Measurements from ENCODE around the gene CPT2.
A peak's percentile ranks its signal among the peaks of the same experiment; 100 is the strongest.

The CPT2 gene

DNA sequence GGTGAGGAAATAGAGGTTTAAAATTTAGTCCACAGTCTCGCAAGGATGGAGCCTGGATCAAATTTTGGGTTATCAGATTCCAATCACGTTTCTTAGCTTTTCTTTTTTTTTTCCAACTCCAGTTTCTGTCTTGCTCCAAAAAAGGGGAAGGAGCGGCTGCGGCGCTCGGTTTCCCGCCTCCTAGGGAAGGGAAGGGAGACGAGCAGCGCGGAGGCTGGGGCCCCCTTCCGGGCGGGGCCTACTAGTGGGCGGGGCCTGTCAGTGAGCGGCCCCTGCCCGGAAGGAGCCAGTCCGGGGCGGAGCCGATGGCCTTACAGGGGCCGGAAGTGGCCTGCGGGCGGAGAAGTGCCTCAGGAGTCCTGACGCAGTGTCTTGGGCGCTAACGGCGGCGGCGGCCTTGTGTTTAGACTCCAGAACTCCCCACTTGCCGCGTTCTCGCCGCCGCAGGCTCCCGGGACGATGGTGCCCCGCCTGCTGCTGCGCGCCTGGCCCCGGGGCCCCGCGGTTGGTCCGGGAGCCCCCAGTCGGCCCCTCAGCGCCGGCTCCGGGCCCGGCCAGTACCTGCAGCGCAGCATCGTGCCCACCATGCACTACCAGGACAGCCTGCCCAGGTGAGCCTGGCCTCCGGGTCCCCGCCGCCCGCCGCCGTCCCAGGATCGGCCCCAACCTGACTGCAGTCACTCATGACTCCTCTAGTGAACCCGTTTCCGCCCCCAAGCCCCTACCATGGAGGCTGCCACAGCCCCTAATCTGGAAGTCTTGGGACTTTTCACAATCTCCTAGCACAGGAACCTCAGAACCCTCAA is at the start of gene CPT2:
TSS of gene CPT2 (plus strand) at position 340 of the 806 bp plus-strand sequence. CDS start at position 460, 120 bp downstream.
- peak; percentile 75 to 92 (median 82) for DNase-seq (ENCODE audit: low read depth in 4 of 4, low spot score in 1 of 4)

GRCh38 chr1:53147174-53147573 is 49.5 kb upstream of the CPT2 start:
- no peak for DNase-seq (ENCODE audit: low read depth in 4 of 4, low spot score in 1 of 4)

DNA sequence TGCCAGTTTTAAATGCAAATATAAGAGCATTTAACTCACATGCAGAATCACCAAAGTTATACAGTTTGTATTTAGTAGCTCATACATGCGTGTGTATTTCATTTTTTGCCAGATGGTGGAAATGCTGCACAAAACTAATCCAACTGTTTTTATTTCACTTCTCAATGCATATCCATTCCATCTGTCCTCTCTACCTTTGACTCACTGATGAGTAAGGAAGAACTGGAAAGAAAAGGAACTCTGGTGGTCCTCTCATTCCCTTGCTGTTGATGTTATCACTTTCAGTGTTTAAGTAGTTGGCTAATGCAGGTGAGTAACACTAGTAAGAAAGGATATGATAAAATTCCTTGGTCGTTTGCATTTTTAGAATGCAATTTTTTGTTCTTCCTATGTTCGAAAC is 48.5 kb upstream of the CPT2 start:
- DNase-seq (ENCODE audit: low read depth in 4 of 4, low spot score in 1 of 4) = no peak

DNA sequence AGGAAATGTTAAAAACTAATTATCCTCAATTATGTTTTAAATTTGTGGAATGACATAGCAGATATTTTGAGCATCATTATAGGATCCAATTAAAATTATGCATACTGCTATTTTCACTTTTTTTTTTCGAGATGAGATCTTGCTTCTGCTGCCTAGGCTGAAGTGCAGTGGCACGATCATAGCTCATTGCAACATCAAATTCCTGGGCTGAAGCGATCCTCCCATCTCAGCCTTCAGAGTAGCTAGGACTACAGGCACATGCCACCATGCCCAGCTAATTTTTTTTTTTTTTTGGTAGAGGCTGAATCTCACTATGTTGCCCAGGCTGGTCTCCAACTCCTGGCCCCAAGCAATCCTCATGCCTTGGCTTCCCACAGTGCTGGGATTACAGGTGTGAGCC is 42.9 kb upstream of the CPT2 start:
- no peak for DNase-seq (ENCODE audit: low read depth in 4 of 4, low spot score in 1 of 4)

DNA sequence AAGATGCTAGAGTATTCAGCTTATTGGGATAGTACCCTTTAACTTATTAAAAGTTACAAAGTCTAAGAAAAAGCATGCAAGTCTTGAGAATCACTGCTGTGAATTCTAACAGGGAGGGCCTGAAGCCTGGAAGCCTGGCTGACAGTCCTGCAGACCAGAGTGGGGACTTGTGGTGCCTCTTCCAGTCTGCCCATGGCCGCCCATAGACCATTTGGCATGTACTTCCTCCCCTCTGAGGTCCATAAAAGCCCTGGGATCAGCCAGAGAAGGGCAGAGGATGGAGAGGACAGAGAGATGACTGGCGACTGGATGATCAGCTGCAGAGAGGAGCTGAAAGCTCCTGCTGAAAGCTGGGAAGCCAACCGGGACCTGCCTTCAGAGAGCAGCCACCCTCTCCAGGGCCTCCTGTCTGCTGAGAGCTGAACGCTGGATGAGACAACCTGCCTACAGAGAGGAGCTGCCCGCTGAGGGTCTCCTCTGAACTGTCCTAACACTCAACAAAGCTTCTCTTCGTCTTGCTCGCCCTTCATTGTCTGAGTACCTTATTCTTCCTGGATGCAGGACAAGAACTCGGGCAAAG is 41.7 kb upstream of the CPT2 start:
- no peak for DNase-seq (ENCODE audit: low read depth in 4 of 4, low spot score in 1 of 4)

GRCh38 chr1:53155534-53155933 is 41.1 kb upstream of the CPT2 start:
- no peak for DNase-seq (ENCODE audit: low read depth in 4 of 4, low spot score in 1 of 4)

- no peak for DNase-seq (ENCODE audit: low read depth in 4 of 4, low spot score in 1 of 4)
These were observed 40.7 kb upstream of the CPT2 start for GRCh38 chr1:53155945-53156344.

DNA sequence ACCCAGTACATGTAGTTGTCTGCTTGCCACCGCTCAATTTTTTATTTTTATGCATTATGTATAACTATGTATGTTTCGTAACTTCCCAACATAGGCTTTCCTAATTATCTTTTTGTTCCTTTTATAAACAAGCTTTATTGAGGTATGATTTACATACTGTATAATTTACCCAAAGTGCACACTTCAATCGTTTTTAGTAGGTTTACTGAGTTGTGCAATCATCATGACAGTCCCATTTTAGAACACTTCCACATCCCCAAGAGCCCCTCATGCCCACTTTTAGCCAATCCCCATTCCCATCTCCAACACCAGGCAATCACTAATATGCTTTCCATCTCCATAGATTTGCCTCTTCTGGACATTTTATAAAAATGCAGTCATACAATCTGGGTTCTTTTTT is 39.8 kb upstream of the CPT2 start:
- DNase-seq (ENCODE audit: low read depth in 4 of 4, low spot score in 1 of 4) = no peak

DNA sequence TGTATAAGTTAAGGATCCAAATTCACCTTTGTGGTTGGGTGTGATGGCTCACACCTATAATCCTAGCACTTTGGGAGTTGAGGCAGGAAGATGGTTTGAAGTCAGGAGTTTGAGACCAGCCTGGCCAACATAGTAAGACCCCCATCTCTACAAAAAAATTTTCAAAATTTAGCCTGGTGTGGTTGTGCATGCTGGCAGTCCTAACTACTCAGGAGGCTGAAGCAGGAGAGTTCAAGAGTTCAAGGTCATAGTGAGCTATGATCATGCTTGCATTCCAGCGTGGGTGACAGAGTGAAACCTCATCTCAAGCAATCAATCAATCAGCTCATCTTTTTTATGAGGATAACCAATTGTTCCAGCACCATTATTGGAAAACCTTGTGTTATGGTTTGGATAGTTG is 37.7 kb upstream of the CPT2 start:
- no peak for DNase-seq (ENCODE audit: low read depth in 4 of 4, low spot score in 1 of 4)

- DNase-seq (ENCODE audit: low read depth in 4 of 4, low spot score in 1 of 4) = no peak
These were observed 35.7 kb upstream of the CPT2 start for GRCh38 chr1:53160924-53161378.

- DNase-seq (ENCODE audit: low read depth in 4 of 4, low spot score in 1 of 4) = no peak
These were observed 34.0 kb upstream of the CPT2 start for GRCh38 chr1:53162621-53163020.

- no peak for DNase-seq (ENCODE audit: low read depth in 4 of 4, low spot score in 1 of 4)
These were observed 33.3 kb upstream of the CPT2 start for GRCh38 chr1:53163291-53163768.

- DNase-seq (ENCODE audit: low read depth in 4 of 4, low spot score in 1 of 4) = no peak
These were observed 31.1 kb upstream of the CPT2 start for GRCh38 chr1:53165408-53165961.

- DNase-seq (ENCODE audit: low read depth in 4 of 4, low spot score in 1 of 4) = no peak
These were observed 30.3 kb upstream of the CPT2 start for GRCh38 chr1:53166366-53166765.

DNA sequence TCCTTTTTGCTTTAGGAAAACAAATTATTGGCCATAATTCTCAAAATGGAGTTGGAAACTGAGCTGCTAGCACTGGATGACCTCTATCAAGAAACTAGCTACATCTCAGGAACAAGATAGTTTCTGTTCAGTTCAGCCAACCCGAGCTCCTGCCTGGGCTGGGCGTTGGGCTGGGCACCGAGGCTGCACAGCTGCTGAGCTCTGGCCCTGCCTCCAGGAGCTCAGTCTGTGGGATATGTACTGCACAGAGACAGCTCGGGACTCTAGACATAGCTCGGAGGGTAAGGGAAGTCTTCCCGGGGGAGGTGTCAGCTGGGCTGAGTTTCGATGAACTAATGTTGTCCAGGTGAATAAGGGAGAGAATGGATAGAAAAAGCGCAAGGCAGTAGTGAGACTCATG is 29.7 kb upstream of the CPT2 start:
- DNase-seq (ENCODE audit: low read depth in 4 of 4, low spot score in 1 of 4) = no peak

- no peak for DNase-seq (ENCODE audit: low read depth in 4 of 4, low spot score in 1 of 4)
These were observed 24.0 kb upstream of the CPT2 start for GRCh38 chr1:53172426-53173128.

GRCh38 chr1:53174971-53175913 is 21.4 kb upstream of the CPT2 start:
- no peak for DNase-seq (ENCODE audit: low read depth in 4 of 4, low spot score in 1 of 4)

DNA sequence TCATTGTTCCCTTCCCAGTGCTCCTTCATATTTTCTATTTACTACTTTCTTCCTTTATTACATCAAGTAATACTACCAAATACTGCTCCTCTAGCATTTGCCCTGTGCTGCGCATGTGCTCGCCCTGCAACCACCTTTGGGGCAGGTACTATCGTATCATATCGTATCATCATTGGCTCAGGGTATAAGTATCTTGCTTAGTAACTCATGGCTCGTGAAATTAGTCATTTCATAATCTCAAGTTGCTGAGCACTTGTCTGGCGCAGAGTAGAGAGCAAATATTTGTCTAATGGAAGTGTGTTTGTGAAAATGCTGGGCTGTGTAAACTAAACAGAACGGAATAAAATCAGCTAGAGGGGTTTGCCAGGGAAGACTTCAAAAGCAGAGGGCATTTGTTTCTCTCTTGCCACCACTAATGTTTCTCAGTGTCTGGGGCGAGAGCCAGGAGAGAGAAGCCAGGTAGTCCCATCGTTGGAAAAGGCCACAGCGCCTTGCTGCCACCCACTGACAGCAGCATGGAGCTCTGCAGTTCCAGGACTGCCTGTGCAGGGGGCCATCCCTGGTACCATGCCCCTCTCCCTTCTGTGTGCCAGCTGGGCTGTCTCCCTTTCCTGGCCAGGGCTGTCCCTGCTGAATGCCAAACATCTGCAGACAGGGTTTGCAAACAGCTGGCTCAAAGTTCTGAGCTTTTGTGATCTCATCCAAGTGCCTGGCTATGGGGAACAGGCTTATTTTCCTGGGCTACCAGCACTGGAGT is 20.0 kb upstream of the CPT2 start:
- DNase-seq (ENCODE audit: low read depth in 4 of 4, low spot score in 1 of 4) = no peak

DNA sequence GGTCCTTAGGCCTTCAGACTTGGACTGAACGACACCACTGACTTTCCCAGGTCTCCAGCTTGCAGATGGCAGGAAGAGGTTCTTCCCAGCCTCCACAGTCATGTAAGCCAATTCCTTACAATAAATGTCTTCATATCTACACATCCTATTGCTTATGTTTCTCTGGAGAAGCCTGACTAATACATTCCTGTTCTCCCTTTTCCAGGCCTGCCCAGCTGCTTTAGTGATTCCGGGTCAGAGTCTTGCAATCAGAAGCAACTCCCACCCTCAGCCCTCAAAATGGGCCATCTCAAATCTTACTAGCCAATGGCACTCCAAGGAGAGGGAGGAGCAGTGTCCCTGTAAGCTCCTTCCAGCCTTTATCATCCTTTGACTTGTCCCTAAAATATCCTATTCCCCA is 16.4 kb upstream of the CPT2 start:
- DNase-seq (ENCODE audit: low read depth in 4 of 4, low spot score in 1 of 4) = no peak

- DNase-seq (ENCODE audit: low read depth in 4 of 4, low spot score in 1 of 4) = no peak
These were observed 15.7 kb upstream of the CPT2 start for GRCh38 chr1:53180951-53181350.
